Left renal pelvis (tissue), 4 donors: Measurements from ENCODE around the gene EFCAB11. TPM values are rescaled to one million over a fixed set of nuclear protein-coding genes. Genes with fewer than 3 reads are reported as not detected.
A peak's percentile ranks its signal among the peaks of the same experiment; 100 is the strongest.

Source experiments
- DNase-seq, 4 donors: peaks; one replicate each; pipeline ENCODE4 v3.0.0-alpha.2; 2013; ENCODE audit warnings: low read depth in 4 of 4, low spot score in 3 of 4
- polyA plus RNA-seq, 4 donors: library from polyadenylated mRNA; unstranded; fragments of 120-200 nt; gene quantifications; one replicate each; pipeline ENCODE4 v1.2.1, GENCODE V29; 2013; ENCODE audit not compliant: insufficient read length in 4 of 4

EFCAB11 gene
- polyA plus RNA-seq, 4 donors, result 10.7 to 22.0 (median 17.4) TPM

GRCh38 chr14:89957791-89958190, 3.3 kb upstream of the EFCAB11 start:
- DNase-seq, result no peak

GRCh38 chr14:89957376-89957775, 2.8 kb upstream of the EFCAB11 start:
- no peak for DNase-seq

- DNase-seq, result peak in 1 of 4 donors; percentile 5
These were observed 2.1 kb upstream of the EFCAB11 start for GRCh38 chr14:89956661-89957009.

- peak; percentile 89 to 94 (median 90) for DNase-seq
These were observed 1.5 kb upstream of the EFCAB11 start, which contains the start of gene TDP1 for GRCh38 chr14:89955745-89956660. TSS of gene TDP1 (plus strand) at chr14:89955927. CDS start at chr14:89963115, 7,188 bp downstream.

GRCh38 chr14:89955022-89955744, 653 bp upstream of the EFCAB11 start:
- DNase-seq, result peak in 1 of 4 donors; percentile 25

- DNase-seq, result no peak
These were observed 928 bp downstream of the EFCAB11 start for GRCh38 chr14:89953602-89954001.

- no peak for DNase-seq
These were observed 2.0 kb downstream of the EFCAB11 start for GRCh38 chr14:89952576-89952975.

GRCh38 chr14:89947344-89947743, 7.2 kb downstream of the EFCAB11 start:
- no peak for DNase-seq

GRCh38 chr14:89941830-89942377, 12.6 kb downstream of the EFCAB11 start:
- DNase-seq, result no peak

- DNase-seq, result no peak
These were observed 17.8 kb downstream of the EFCAB11 start for GRCh38 chr14:89936654-89937185.

- DNase-seq, result no peak
These were observed 21.5 kb downstream of the EFCAB11 start for GRCh38 chr14:89933002-89933401.

- DNase-seq, result no peak
These were observed 27.2 kb downstream of the EFCAB11 start for GRCh38 chr14:89927186-89927865.

- DNase-seq, result no peak
These were observed 27.8 kb downstream of the EFCAB11 start for GRCh38 chr14:89926694-89927093.

- DNase-seq, result no peak
These were observed 30.3 kb downstream of the EFCAB11 start for GRCh38 chr14:89924268-89924667.

- no peak for DNase-seq
These were observed 32.3 kb downstream of the EFCAB11 start for GRCh38 chr14:89922031-89922907.

GRCh38 chr14:89921346-89921745, 33.2 kb downstream of the EFCAB11 start:
- DNase-seq, result no peak

- no peak for DNase-seq
These were observed 34.5 kb downstream of the EFCAB11 start for GRCh38 chr14:89920056-89920455.

GRCh38 chr14:89918721-89919120, 35.8 kb downstream of the EFCAB11 start:
- DNase-seq, result no peak

- DNase-seq, result peak in 2 of 4 donors; percentile 53 to 57
These were observed 39.2 kb downstream of the EFCAB11 start for GRCh38 chr14:89915114-89915878.
